Urinary bladder (tissue), 4 donors: ENCODE data around the gene COA8. TPM values are rescaled to one million over a fixed set of nuclear protein-coding genes. Genes with fewer than 3 reads are reported as not detected.
A peak's percentile ranks its signal among the peaks of the same experiment; 100 is the strongest.

Experiments used
- DNase-seq: peaks from one replicate; pipeline ENCODE4 v3.0.0-alpha.2; 2015; ENCODE audit errors: extremely low spot score
- H3K27ac ChIP-seq: one replicate; pipeline ENCODE4 v1.5.1; 2013; ENCODE audit warnings: low read depth, mild to moderate bottlenecking, moderate library complexity
- H3K36me3 ChIP-seq: one replicate; pipeline ENCODE4 v1.6.1; 2013; ENCODE audit warnings: mild to moderate bottlenecking, moderate library complexity; ENCODE audit not compliant: insufficient read depth
- H3K4me1 ChIP-seq: one replicate; pipeline ENCODE4 v1.6.1; 2013; ENCODE audit warnings: mild to moderate bottlenecking, moderate library complexity; ENCODE audit not compliant: insufficient read depth
- H3K4me3 ChIP-seq: one replicate; pipeline ENCODE4 v1.5.1; 2013; ENCODE audit warnings: low read depth, low read length
- WGBS: extraction: QIAGEN DNeasy Blood & Tissue Kit; methylation state at CpG from one replicate; pipeline ENCODE4 v1.1.7; 2013; 5-methylcytosine and 5-hydroxymethylcytosine counted together
- polyA plus RNA-seq: library from polyadenylated mRNA; stranded (reverse); fragments of 200-250 nt; gene quantifications from one replicate; pipeline ENCODE4 v1.2.3, GENCODE V29; 2013
- total RNA-seq: library from RNA; depleted of rRNA; stranded (reverse); fragments of >200 nt; gene quantifications from one replicate; pipeline ENCODE4 v1.2.3, GENCODE V29; 2014
- donor health status: healthy with polysubstance abuse.
- donor health status: healthy.

The COA8 gene
- total and polyA plus RNA-seq, 2 donors: 37.0 to 52.4 TPM

GRCh38 chr14:103529383-103530365, 33.1 kb upstream of the COA8 start:
- peaks cover 8% of the 10 kb centered on the region for H3K4me1 ChIP-seq
- DNase-seq: no peak
- H3K27ac ChIP-seq: no peak overlapping the region
- WGBS: 50% methylated on average over 42 of the region's 42 CpGs
- peak overlapping the region; percentile 75 for H3K4me3 ChIP-seq
- no peaks in the 10 kb centered on the region for H3K36me3 ChIP-seq

GRCh38 chr14:103530390-103530789, 32.4 kb upstream of the COA8 start:
- H3K36me3 ChIP-seq: no peaks in the 10 kb centered on the region
- no peak overlapping the region for H3K27ac ChIP-seq
- H3K4me3 ChIP-seq: no peak overlapping the region
- DNase-seq: no peak
- 57% methylated on average over 7 of the region's 7 CpGs for WGBS
- H3K4me1 ChIP-seq: peaks cover 8% of the 10 kb centered on the region

GRCh38 chr14:103530831-103531230, 31.9 kb upstream of the COA8 start:
- H3K4me3 ChIP-seq: no peak overlapping the region
- no peaks in the 10 kb centered on the region for H3K36me3 ChIP-seq
- DNase-seq: no peak
- WGBS: 91% methylated on average over 11 of the region's 11 CpGs
- H3K4me1 ChIP-seq: peaks cover 8% of the 10 kb centered on the region
- H3K27ac ChIP-seq: no peak overlapping the region

DNA sequence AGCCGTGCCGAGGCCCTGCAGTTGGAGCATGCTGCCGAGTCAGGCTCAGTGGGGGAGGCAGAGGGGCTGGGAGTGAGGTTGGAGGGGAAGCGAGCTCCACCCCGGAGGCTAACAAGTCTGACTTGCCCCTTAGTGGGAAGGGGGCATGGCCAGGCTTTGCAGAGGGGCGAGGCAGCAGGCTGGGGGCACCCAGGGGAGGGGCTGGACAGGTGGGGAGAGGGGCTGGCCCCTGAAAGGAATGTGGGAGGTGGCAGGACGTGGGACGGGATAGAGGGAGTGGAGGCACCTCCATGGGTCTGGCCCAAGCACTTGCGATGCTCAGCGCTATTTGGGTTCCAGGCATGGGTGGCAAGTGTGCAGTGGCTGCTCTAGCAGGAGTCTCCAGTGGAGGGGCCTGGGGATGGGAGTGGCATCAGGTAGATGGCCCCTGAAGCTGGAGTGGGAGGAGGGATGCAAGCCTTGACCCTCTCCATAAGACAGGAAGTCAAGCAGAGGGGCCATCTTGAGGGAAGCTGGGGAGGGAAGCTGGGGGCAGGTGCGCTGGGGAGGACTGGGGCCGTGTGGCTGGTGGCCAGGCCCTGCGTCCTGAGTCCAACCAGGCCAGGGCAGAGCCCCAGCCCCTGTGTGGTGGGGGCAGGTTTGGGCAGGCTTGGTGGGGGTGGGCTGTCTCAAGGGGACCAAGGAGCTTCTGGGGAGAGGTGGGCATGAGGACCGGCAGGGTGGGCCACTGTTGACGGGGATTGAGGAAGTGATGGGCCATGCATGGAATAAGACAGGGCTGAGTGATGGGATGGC, 31.1 kb upstream of the COA8 start:
- Histone ChIP-seq H3K4me3 (no peak overlapping the region), H3K36me3 (no peaks in the 10 kb centered on the region), H3K27ac (no peak overlapping the region), H3K4me1 (peaks cover 8% of the 10 kb centered on the region)
- 87% methylated on average over 15 of the region's 15 CpGs for WGBS
- no peak for DNase-seq

- Histone ChIP-seq H3K4me1 (peaks cover 8% of the 10 kb centered on the region), H3K4me3 (no peak overlapping the region), H3K36me3 (no peaks in the 10 kb centered on the region), H3K27ac (peak overlapping the region; percentile 0)
- WGBS: 81% methylated on average over 32 of the region's 32 CpGs
- DNase-seq: no peak
Measured at GRCh38 chr14:103532216-103533136, 30.3 kb upstream of the COA8 start.

DNA sequence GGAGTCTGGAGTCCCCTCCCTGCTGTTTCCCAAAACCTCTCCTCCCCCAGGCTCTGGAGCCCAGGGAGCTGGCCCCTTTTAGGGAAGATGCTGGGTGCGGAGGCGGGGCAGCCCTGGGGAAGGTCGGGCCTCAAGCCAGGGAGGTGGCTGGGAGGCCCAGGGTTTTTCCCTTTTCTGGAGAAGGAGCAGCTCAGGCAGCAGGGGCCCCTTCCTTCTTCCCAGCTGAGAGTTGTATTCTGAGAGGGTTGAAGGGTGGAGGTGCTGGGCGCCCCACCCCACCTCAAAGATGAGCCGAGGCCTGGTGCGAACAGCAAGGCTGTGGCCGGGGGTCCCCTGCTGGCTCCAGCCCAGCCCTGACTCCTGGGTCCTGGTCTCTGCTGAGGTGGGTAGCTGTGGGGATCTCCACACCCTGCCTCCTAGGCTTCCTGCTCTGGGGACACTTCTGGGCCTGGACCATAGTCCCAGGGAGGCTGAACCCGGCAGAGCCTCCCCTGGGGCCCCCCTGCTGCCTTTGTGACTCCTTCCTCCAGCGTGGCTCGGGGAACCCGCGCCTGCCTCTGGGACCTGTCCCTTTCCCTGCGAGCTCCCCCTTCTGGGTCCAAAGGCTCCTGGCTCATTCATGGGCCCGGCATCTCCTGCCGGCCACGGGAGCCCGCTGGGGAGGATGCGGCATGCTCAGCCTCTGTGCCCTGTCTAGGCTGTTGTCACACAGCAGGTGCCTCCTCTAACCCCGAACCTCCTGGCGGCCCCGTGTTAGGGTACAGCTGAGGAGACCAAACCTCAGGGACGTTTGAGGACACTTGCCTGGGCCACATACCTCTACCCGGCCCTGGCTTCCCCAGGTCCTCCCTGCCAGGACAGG, 29.4 kb upstream of the COA8 start:
- 46% methylated on average over 23 of the region's 23 CpGs for WGBS
- no peaks in the 10 kb centered on the region for H3K36me3 ChIP-seq
- H3K4me1 ChIP-seq: peaks cover 6% of the 10 kb centered on the region
- no peak overlapping the region for H3K27ac ChIP-seq
- no peak overlapping the region for H3K4me3 ChIP-seq
- no peak for DNase-seq

DNA sequence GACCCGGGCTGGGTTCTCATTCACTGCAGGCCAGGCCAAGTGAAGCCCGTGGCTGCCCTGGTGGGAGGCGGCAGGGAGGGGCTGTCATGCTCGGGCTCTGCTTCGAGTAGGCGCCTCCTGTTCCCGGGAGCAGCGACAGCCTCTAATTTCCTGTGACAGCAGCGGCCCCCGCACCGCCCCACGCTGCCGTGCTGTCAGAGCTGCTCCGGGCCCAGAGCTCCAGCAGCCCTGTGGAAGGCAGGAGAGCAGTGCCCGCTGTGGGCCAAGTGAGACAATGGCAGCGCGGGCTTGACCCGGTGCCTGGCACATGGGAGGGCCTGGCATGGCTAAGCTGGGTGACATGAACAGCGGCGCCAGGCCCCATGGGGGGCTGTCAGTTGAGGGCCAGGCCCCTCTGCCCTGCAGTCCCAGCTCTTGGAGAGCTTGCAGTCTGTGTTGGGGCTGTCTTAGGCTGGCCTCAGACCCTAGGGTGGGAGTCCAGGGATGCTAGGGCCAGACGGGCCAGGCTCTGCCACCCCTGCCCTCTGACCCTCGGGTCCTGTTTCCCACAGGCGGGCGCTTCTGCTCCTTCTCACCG, 28.7 kb upstream of the COA8 start:
- no peak for DNase-seq
- peaks cover 6% of the 10 kb centered on the region for H3K4me1 ChIP-seq
- H3K36me3 ChIP-seq: no peaks in the 10 kb centered on the region
- H3K4me3 ChIP-seq: no peak overlapping the region
- no peak overlapping the region for H3K27ac ChIP-seq
- 60% methylated on average over 25 of the region's 25 CpGs for WGBS

- 71% methylated on average over 22 of the region's 22 CpGs for WGBS
- DNase-seq: no peak
- Histone ChIP-seq H3K4me1 (peaks cover 6% of the 10 kb centered on the region), H3K27ac (no peak overlapping the region), H3K36me3 (no peaks in the 10 kb centered on the region), H3K4me3 (no peak overlapping the region)
Measured at GRCh38 chr14:103534576-103535061, 28.1 kb upstream of the COA8 start.

DNA sequence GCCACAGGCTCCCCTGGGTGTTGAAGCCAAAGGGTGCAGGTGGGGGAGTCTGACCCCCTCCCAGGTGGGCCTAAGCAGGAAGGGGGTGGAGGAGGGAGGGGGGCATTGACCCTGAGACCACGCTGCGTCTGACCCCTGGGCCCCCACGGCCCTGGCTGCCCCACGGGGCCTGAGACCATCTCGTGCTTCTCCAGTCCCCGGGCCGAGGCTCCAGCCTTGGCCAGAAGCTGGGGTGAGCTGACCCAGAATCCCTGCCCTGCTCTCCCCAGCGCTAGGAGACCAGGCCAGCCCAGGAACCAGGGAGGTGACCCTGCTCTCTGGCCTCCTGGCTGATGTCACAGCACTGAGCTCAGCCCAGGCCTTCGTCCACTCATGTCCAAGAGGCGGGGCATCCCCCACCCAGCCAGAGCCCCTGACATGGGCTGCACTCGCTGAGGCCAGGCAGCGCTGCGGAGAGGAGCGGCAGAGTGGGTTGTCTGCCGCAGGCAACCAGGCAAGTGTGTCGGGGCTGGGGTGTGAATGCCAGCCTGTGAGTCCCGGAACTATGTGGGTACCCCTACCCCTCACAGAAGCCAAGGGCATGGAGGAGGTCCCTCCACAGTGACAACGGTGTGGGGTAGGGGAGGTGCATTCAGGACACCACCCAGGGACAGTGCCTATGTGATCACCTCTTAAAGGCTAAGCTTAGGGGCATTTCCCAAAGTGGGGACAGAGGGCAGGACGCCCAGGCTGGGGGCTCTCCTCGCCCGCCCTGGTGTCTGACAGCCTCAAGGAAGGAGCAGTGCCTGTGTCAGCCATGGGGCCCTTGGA, 27.5 kb upstream of the COA8 start:
- Histone ChIP-seq H3K4me3 (no peak overlapping the region), H3K36me3 (no peaks in the 10 kb centered on the region), H3K27ac (no peak overlapping the region), H3K4me1 (no peaks in the 10 kb centered on the region)
- DNase-seq: no peak
- WGBS: 60% methylated on average over 21 of the region's 21 CpGs

- no peaks in the 10 kb centered on the region for H3K4me1 ChIP-seq
Measured at GRCh38 chr14:103535891-103536565, 26.7 kb upstream of the COA8 start.

GRCh38 chr14:103536693-103537092, 26.1 kb upstream of the COA8 start:
- DNase-seq: no peak
- WGBS: 77% methylated on average over 9 of the region's 9 CpGs
- Histone ChIP-seq H3K27ac (no peak overlapping the region), H3K4me1 (no peaks in the 10 kb centered on the region), H3K4me3 (no peak overlapping the region), H3K36me3 (no peaks in the 10 kb centered on the region)

More at GRCh38 chr14:103535891-103536565, 26.7 kb upstream of the COA8 start:
- Histone ChIP-seq H3K36me3 (no peaks in the 10 kb centered on the region), H3K27ac (no peak overlapping the region), H3K4me3 (no peak overlapping the region)
- no peak for DNase-seq
- whole genome bisulfite sequencing: 84% methylated on average over 11 of the region's 11 CpGs
